Ascending aorta (tissue), 2 donors: ENCODE results near the gene CFB. TPM values are rescaled to one million over a fixed set of nuclear protein-coding genes. Genes with fewer than 3 reads are reported as not detected.

Experiments
- DNase-seq, 2 donors: peaks; one replicate each; pipeline ENCODE4 v3.0.0-alpha.2; 2019; ENCODE audit warnings: low spot score in 2 of 2
- H3K27ac ChIP-seq, 2 donors: fragments of 200-600 bp; sonication (generic); one replicate each; pipeline ENCODE4 v1.5.1; 2016 to 2017; ENCODE audit warnings: mild to moderate bottlenecking in 1 of 2
- H3K27me3 ChIP-seq: fragments of 200-600 bp; sonication (generic); one replicate; pipeline ENCODE4 v1.5.1; 2017
- H3K36me3 ChIP-seq, 2 donors: fragments of 200-600 bp; sonication (generic); one replicate each; pipeline ENCODE4 v1.5.1; 2016
- H3K4me1 ChIP-seq, 2 donors: fragments of 200-600 bp; sonication (generic); one replicate each; pipeline ENCODE4 v1.5.1; 2016 to 2017; ENCODE audit warnings: mild to moderate bottlenecking in 1 of 2
- H3K4me3 ChIP-seq, 2 donors: fragments of 200-600 bp; sonication (generic); one replicate each; pipeline ENCODE4 v1.5.1; 2016 to 2017; ENCODE audit warnings: mild to moderate bottlenecking in 1 of 2
- H3K9me3 ChIP-seq, 2 donors: fragments of 200-600 bp; sonication (generic); one replicate each; pipeline ENCODE4 v1.5.1; 2016
- intact Hi-C: fragments of 100-400 bp; cut with DNase I; formaldehyde crosslinking; loops from one replicate; pipeline ENCODE4 v1.15.1; 2023
- total RNA-seq: library from RNA; depleted of rRNA; stranded (reverse); fragments of >200 nt; gene quantifications from one replicate; pipeline ENCODE4 v1.1.0, GENCODE V29; 2016
- TF ChIP-seq, protein P1 (sequence below), 3 experiments: fragments of 200-600 bp in 2 of 3; fragments of 450-650 bp in 1 of 3; sonication (generic) in 2 of 3; IDR thresholded peaks; one replicate each; pipeline ENCODE4 v1.5.1; 2016 to 2019; ENCODE audit warnings: antibody characterized with exemption in 3 of 3, mild to moderate bottlenecking in 1 of 3, moderate library complexity in 1 of 3

The CFB gene
- total RNA-seq, 1 donor from 2014 or later = 132 TPM

DNA sequence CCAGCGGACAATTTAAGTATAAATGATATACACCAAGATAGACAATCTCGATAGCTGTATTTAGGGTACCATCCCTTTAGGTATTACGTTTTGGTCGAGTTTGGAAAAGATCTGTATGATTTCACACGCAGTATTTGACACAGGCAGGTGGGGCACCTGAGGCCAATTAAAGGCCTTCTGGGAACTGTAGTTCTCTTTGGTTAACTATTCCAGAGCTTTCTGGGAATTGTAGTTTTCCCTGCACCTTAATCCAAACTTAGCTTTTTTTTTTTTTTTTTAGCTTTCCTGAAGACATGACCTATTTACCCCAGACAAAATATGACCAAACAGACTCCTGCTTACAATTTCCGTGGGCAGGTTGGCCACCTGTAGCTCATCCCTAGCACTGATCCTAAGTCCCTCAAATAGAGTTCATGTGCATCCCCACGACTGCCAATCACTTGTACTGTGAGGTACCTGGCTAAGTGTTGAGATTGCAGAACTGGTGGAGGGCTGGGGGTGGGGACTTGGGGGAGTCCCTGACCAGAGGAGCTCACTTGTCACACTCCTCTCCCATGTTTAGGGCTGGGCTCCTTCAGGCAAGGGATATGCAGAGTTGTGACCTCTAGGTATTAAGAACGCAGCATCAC is 47.4 kb upstream of the CFB start:
- no peak for DNase-seq
- Histone ChIP-seq H3K36me3 (peaks cover 3% of the 10 kb centered on the region in 2 donors), H3K9me3 (no peaks in the 10 kb centered on the region), H3K27ac (peak overlapping the region; percentile 75 to 77), H3K27me3 (no peaks in the 10 kb centered on the region), H3K4me3 (peak overlapping the region; percentile 94 to 99), H3K4me1 (peaks cover 6 to 7% of the 10 kb centered on the region in 2 donors)
- TF ChIP-seq, protein P1, sequence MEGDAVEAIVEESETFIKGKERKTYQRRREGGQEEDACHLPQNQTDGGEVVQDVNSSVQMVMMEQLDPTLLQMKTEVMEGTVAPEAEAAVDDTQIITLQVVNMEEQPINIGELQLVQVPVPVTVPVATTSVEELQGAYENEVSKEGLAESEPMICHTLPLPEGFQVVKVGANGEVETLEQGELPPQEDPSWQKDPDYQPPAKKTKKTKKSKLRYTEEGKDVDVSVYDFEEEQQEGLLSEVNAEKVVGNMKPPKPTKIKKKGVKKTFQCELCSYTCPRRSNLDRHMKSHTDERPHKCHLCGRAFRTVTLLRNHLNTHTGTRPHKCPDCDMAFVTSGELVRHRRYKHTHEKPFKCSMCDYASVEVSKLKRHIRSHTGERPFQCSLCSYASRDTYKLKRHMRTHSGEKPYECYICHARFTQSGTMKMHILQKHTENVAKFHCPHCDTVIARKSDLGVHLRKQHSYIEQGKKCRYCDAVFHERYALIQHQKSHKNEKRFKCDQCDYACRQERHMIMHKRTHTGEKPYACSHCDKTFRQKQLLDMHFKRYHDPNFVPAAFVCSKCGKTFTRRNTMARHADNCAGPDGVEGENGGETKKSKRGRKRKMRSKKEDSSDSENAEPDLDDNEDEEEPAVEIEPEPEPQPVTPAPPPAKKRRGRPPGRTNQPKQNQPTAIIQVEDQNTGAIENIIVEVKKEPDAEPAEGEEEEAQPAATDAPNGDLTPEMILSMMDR (IDR thresholded peaks at IDR 0.05) = peak in 1 of 3 experiments; percentile 13
- intact Hi-C loops = loop anchor here (1.0 kb wide), 1 partner anchor 61 kb away; the partner anchor contains the start of gene SKIC2

DNA sequence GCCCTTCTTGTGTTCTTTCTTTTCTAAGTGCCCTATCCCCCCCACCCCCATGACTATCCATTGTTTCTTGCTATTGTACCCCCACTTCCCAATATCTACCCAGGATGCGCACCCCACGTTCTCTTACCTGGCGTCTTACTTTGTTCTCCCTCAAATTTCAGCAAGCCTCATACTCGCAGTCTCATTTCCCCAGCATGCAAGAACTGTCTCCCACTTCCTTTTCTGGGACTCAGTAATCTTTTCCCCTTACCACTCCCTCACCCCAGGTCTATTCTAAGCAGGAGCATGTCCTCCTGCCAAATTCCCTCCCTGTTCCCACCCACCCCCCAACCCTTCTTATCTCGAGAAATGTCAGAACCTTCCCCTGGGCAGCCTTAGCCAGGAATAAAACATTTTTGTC is 46.7 kb upstream of the CFB start:
- TF ChIP-seq, protein P1 (IDR thresholded peaks at IDR 0.05) = no peak
- intact Hi-C loops = no loop called here
- DNase-seq = no peak
- Histone ChIP-seq H3K27ac (no peak overlapping the region), H3K36me3 (peaks cover 0 to under 1% of the 10 kb centered on the region in 2 donors), H3K4me1 (peaks cover 6 to 7% of the 10 kb centered on the region in 2 donors), H3K27me3 (no peaks in the 10 kb centered on the region), H3K4me3 (no peak overlapping the region), H3K9me3 (no peaks in the 10 kb centered on the region)

DNA sequence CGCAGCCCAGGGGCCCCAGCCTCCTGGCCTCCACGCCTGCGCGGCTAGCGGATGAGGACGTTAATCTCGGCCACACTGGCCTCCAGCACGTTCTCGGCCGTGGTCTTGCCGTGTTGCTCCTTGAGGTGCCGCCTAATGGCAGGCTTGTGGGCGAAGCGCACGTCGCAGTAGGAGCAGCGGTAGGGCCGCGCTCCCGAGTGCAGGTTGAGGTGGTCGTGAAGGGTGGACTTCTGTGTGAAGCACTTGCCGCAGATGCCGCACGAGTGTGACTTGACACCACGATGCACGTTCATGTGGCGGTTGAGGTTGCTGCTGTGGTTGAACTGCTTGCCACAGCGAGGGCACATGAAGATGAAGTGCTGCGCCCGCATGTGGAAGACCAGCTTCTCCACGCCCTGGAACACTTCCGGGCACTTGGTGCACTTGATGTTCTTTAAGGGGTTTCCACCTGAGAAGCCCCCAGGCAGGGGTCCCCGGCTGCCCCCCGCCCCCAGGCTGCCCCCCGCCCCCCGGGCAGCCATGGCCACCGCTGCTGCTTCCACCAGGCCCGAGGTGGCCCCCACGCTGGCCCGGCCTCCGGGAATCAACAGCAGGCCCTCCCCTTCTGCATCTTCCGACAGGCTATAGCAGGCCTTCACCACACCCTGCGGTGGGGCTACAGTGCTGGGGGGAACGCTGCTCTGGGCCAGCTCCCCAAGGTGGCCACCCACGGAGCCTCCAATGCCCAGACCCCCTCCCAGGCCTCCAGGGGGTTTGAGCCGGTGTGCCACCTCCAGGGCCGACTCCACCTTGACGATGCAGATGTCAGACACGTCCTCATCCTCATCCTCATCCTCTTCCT is 45.8 kb upstream of the CFB start:
- intact Hi-C loops = loop anchor here (5.0 kb wide), 1 partner anchor 1372 kb away; the partner anchor contains the start of genes RPS18 and VPS52
- Histone ChIP-seq H3K27ac (peak overlapping the region in 1 of 2 donors; percentile 77), H3K4me1 (peaks cover 6 to 7% of the 10 kb centered on the region in 2 donors)

DNA sequence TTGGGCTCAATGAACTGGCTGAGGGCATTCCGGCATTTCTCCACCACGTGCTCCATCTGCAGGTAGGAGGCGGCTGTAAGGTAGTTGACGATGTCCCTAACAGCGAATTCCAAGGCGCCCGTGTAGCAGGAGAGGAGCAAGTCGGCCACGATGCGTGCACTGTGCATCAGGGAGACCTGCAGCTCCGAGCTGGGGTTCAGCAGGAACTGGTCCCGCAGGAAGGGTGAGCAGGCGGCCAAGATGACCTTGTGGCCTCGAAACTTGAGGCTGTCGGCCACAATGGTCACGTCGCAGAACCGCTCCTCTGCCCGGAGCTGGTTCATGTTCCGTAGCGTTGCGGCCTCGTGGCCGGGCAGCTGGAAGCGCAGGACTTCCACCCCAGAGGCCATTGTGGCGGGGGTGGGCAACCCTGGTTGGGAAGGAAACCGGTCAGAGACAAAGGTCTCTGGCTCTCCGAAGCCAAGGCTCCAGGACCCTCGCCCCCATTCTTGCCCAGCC is 44.9 kb upstream of the CFB start:
- DNase-seq = no peak
- TF ChIP-seq, protein P1 (IDR thresholded peaks at IDR 0.05) = no peak
- Histone ChIP-seq H3K27me3 (no peaks in the 10 kb centered on the region), H3K27ac (peak overlapping the region; percentile 77), H3K9me3 (no peaks in the 10 kb centered on the region), H3K36me3 (no peaks in the 10 kb centered on the region), H3K4me3 (peak overlapping the region; percentile 79 to 88), H3K4me1 (peaks cover 6 to 7% of the 10 kb centered on the region in 2 donors)
- intact Hi-C loops = loop anchor here (5.0 kb wide), 1 partner anchor 1371 kb away; the partner anchor contains the start of genes RPS18 and VPS52

More for the DNA sequence above, 45.8 kb upstream of the CFB start:
- no peaks in the 10 kb centered on the region for H3K27me3 ChIP-seq
- TF ChIP-seq, protein P1 (IDR thresholded peaks at IDR 0.05) = no peak
- H3K4me3 ChIP-seq = no peak overlapping the region
- H3K36me3 ChIP-seq = no peaks in the 10 kb centered on the region
- DNase-seq = no peak
- H3K9me3 ChIP-seq = no peaks in the 10 kb centered on the region

DNA sequence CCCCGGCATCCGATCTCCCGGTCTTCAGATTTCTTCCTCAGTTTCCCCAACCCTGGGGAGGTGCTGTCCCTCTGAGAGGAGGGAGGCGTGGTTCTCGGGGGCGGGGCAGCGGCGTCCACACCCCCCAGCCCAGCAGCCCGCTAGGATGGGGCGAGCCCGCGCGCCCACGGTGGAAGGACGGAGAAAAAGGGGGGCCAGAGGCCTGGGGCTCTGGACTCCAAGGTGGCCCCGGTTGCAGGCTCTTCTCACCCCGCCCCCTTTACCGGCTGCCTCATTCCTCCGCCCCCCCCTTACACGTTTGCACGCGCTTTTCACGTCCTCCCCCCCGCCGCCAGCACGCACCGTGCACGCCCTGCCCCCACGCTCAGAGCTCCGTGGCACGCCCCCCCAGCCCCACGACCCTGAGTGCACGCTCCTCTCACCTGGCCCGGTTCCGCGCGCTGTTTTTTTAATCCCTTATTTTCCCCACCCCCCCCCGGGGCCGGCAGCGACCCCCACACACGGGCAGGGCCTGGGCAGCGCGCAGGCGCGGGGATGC is 44.4 kb upstream of the CFB start:
- Histone ChIP-seq H3K27me3 (no peaks in the 10 kb centered on the region), H3K36me3 (no peaks in the 10 kb centered on the region), H3K27ac (peak overlapping the region; percentile 77), H3K9me3 (no peaks in the 10 kb centered on the region), H3K4me1 (peaks cover 6 to 7% of the 10 kb centered on the region in 2 donors), H3K4me3 (peak overlapping the region; percentile 79 to 88)
- TF ChIP-seq, protein P1 (IDR thresholded peaks at IDR 0.05) = no peak
- no peak for DNase-seq
- intact Hi-C loops = loop anchor here (5.0 kb wide), 1 partner anchor 1371 kb away; the partner anchor contains the start of genes RPS18 and VPS52
